Suprapubic skin (tissue), 3 donors: ENCODE measurements around the gene TSLP.

Experiments used
- POLR2AphosphoS5 ChIP-seq, 3 donors: sonication (generic); formaldehyde crosslinking; IDR thresholded peaks; one replicate each; pipeline ENCODE4 v1.6.1; 2017; ENCODE audit warnings: antibody characterized with exemption in 3 of 3
- TF ChIP-seq, protein P1 (sequence below), 2 donors: fragments of 200-600 bp in 1 of 2; fragments of 450-650 bp in 1 of 2; sonication (generic) in 1 of 2; IDR thresholded peaks; one replicate each; pipeline ENCODE4 v1.5.1; 2016 to 2019; ENCODE audit warnings: antibody characterized with exemption in 2 of 2, mild to moderate bottlenecking in 1 of 2, moderate library complexity in 1 of 2

DNA sequence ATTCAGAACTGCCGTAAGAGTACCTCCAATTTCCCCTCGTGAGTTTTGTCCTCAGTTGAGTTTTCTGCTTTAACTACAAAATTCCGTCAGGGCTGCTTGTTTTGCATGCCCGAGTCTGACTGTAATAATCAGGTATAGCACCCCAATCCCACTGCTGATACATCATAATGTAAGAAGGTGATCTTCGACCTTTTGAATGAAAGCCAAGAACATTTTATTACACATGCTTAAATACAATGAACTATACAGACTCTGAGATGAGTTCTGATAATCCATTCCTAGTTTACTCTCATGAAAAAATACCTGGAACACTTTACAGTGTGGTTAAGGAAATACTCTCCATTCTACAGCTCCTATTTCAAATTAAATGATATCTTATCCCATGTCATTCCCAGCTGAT, 49.2 kb upstream of the TSLP start:
- TF ChIP-seq, protein P1, sequence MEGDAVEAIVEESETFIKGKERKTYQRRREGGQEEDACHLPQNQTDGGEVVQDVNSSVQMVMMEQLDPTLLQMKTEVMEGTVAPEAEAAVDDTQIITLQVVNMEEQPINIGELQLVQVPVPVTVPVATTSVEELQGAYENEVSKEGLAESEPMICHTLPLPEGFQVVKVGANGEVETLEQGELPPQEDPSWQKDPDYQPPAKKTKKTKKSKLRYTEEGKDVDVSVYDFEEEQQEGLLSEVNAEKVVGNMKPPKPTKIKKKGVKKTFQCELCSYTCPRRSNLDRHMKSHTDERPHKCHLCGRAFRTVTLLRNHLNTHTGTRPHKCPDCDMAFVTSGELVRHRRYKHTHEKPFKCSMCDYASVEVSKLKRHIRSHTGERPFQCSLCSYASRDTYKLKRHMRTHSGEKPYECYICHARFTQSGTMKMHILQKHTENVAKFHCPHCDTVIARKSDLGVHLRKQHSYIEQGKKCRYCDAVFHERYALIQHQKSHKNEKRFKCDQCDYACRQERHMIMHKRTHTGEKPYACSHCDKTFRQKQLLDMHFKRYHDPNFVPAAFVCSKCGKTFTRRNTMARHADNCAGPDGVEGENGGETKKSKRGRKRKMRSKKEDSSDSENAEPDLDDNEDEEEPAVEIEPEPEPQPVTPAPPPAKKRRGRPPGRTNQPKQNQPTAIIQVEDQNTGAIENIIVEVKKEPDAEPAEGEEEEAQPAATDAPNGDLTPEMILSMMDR (IDR thresholded peaks at IDR 0.05): no peak
- TF ChIP-seq POLR2AphosphoS5 (IDR thresholded peaks at IDR 0.05): no peak
